D721Med (cell line): Measurements from ENCODE around the gene OTOP3.

ENCODE experiments used
- DNase-seq: peaks from one replicate; pipeline ENCODE4 v3.0.0; 2011; ENCODE audit warnings: low spot score; ENCODE audit not compliant: insufficient read length
- FAIRE-seq: peaks from 2 replicates; lab custom pipeline; 2011; peaks lifted over from hg19 to GRCh38; lab: Jason Lieb, UNC
- CTCF ChIP-seq: IDR thresholded peaks from 2 replicates; pipeline ENCODE4 v1.5.1; 2012; ENCODE audit warnings: mild to moderate bottlenecking, control low read depth; ENCODE audit not compliant: insufficient read depth; ENCODE audit errors: missing control alignments

Gene OTOP3

GRCh38 chr17:74935585-74936469, at the start of gene OTOP3:
Gene OTOP3 (plus strand): TSS chr17:74935898. CDS start chr17:74935922, 24 bp downstream.
- TF ChIP-seq CTCF: no peak
- peak; percentile 96 for DNase-seq
- no peak for FAIRE-seq

- FAIRE-seq (no peak), DNase-seq (no peak)
- no peak for TF ChIP-seq CTCF
Measured at GRCh38 chr17:74888469-74888868, 47.2 kb upstream of the OTOP3 start.

- DNase-seq (no peak), FAIRE-seq (no peak)
- TF ChIP-seq CTCF: no peak
Measured at GRCh38 chr17:74890554-74890953, 45.1 kb upstream of the OTOP3 start.

- TF ChIP-seq CTCF: no peak
- FAIRE-seq (no peak), DNase-seq (no peak)
Measured at GRCh38 chr17:74892013-74892841, 43.5 kb upstream of the OTOP3 start.

GRCh38 chr17:74892974-74893911, 42.5 kb upstream of the OTOP3 start, which contains the start of gene FADS6:
Gene FADS6 (minus strand): TSS chr17:74893633. CDS start chr17:74893595, 38 bp downstream.
- peak; percentile 57 for DNase-seq
- no peak for FAIRE-seq
- no peak for TF ChIP-seq CTCF

GRCh38 chr17:74893936-74894671, 41.6 kb upstream of the OTOP3 start:
- TF ChIP-seq CTCF: no peak
- no peak for FAIRE-seq
- DNase-seq: no peak
